Activated naive CD4-positive, alpha-beta T cell treated with anti-CD3 and anti-CD28 coated beads, Interleukin-2, amount 10 ng/mL, durations not matched to agents 7 days and 5 days (primary cell): ENCODE data around the gene FOXR1.

Experiments used
- CTCF ChIA-PET: fragments of 350-600 bp; sonication (Branson Sonifier 250); formaldehyde crosslinking; loops from one replicate; lab custom pipeline; 2021; ENCODE audit warnings: antibody characterized with exemption; lab: Charles Lee
- DNase-seq: peaks from one replicate; pipeline ENCODE4 v3.0.0-alpha.2; 2020
- H3K27ac Mint-ChIP-seq: one replicate; pipeline ENCODE4 v1.8.0; 2021; ENCODE audit warnings: mild to moderate bottlenecking, moderate library complexity, mixed read lengths
- H3K27me3 Mint-ChIP-seq: one replicate; pipeline ENCODE4 v1.8.0; 2021; ENCODE audit warnings: mild to moderate bottlenecking, mixed read lengths
- H3K36me3 Mint-ChIP-seq: one replicate; pipeline ENCODE4 v1.8.0; 2021; ENCODE audit warnings: mixed read lengths
- H3K4me1 Mint-ChIP-seq: one replicate; pipeline ENCODE4 v1.8.0; 2021; ENCODE audit warnings: mixed read lengths
- H3K4me3 Mint-ChIP-seq: one replicate; pipeline ENCODE4 v1.8.0; 2021; ENCODE audit warnings: mild to moderate bottlenecking, moderate library complexity, mixed read lengths
- H3K9me3 Mint-ChIP-seq: one replicate; pipeline ENCODE4 v1.8.0; 2021; ENCODE audit warnings: mixed read lengths

Gene FOXR1

GRCh38 chr11:119018074-119018938 is 46.7 kb downstream of the FOXR1 start, which contains the start of the genes RPS25 and TRAPPC4:
TSS of gene RPS25 (minus strand) at chr11:119018343. CDS start at chr11:119018284, 59 bp downstream.
TSS of gene TRAPPC4 (plus strand) at chr11:119018766. CDS start at chr11:119018796, 30 bp downstream.
- peak within 1 kb of the TSS; percentile 100 for H3K27ac Mint-ChIP-seq
- peak; percentile 98 for DNase-seq
- peaks cover 72% of the 10 kb centered on the region for H3K36me3 Mint-ChIP-seq
- peaks cover 58% of the 10 kb centered on the region for H3K4me1 Mint-ChIP-seq
- no peaks in the 10 kb centered on the region for H3K9me3 Mint-ChIP-seq
- CTCF ChIA-PET: interaction anchor here (0.6 to 2.0 kb wide), 3 partner anchors 21 to 38 kb away, joined by 3 to 5 read pairs (median 3); partner anchors contain the start of gene CENATAC
- H3K27me3 Mint-ChIP-seq: no peaks in the 10 kb centered on the region
- peak within 1 kb of the TSS; percentile 97 for H3K4me3 Mint-ChIP-seq

GRCh38 chr11:119019996-119020395 is 48.4 kb downstream of the FOXR1 start:
- peaks cover 70% of the 10 kb centered on the region for H3K36me3 Mint-ChIP-seq
- H3K9me3 Mint-ChIP-seq: no peaks in the 10 kb centered on the region
- CTCF ChIA-PET: interaction anchor here (0.6 to 2.0 kb wide), 4 partner anchors 8 to 111 kb away, joined by 3 to 5 read pairs (median 3); no protein-coding TSS in a partner anchor
- H3K27me3 Mint-ChIP-seq: no peaks in the 10 kb centered on the region
- peak overlapping the region; percentile 97 for H3K4me3 Mint-ChIP-seq
- peak overlapping the region; percentile 100 for H3K27ac Mint-ChIP-seq
- peaks cover 64% of the 10 kb centered on the region for H3K4me1 Mint-ChIP-seq
- no peak for DNase-seq

- no peak for DNase-seq
- no peaks in the 10 kb centered on the region for H3K9me3 Mint-ChIP-seq
- peaks cover 51% of the 10 kb centered on the region for H3K4me1 Mint-ChIP-seq
- H3K36me3 Mint-ChIP-seq: peaks cover 60% of the 10 kb centered on the region
- H3K4me3 Mint-ChIP-seq: peak overlapping the region; percentile 18
- peak overlapping the region; percentile 75 for H3K27ac Mint-ChIP-seq
- CTCF ChIA-PET: interaction anchor here (1.3 kb wide), 1 partner anchor 10 kb away, joined by 3 read pairs; no protein-coding TSS in a partner anchor
- no peaks in the 10 kb centered on the region for H3K27me3 Mint-ChIP-seq
Observed at GRCh38 chr11:119021631-119022030, 50.1 kb downstream of the FOXR1 start.

- DNase-seq: no peak
- Mint-ChIP-seq H3K9me3 (no peaks in the 10 kb centered on the region), H3K27ac (no peak overlapping the region), H3K27me3 (no peaks in the 10 kb centered on the region), H3K4me3 (no peak overlapping the region), H3K36me3 (peaks cover 45% of the 10 kb centered on the region), H3K4me1 (peaks cover 52% of the 10 kb centered on the region)
- CTCF ChIA-PET: no interaction called here
Observed at GRCh38 chr11:119023741-119024140, 52.2 kb downstream of the FOXR1 start.

- Mint-ChIP-seq H3K4me1 (peaks cover 57% of the 10 kb centered on the region), H3K27ac (peak overlapping the region; percentile 8), H3K4me3 (no peak overlapping the region), H3K36me3 (peaks cover 43% of the 10 kb centered on the region), H3K9me3 (no peaks in the 10 kb centered on the region), H3K27me3 (no peaks in the 10 kb centered on the region)
- DNase-seq: no peak
- CTCF ChIA-PET: no interaction called here
Observed at GRCh38 chr11:119024430-119025098, 53.0 kb downstream of the FOXR1 start.

GRCh38 chr11:119025099-119025473 is 53.5 kb downstream of the FOXR1 start:
- Mint-ChIP-seq H3K4me1 (peaks cover 56% of the 10 kb centered on the region), H3K9me3 (no peaks in the 10 kb centered on the region), H3K27ac (no peak overlapping the region), H3K36me3 (peaks cover 38% of the 10 kb centered on the region), H3K27me3 (no peaks in the 10 kb centered on the region), H3K4me3 (no peak overlapping the region)
- DNase-seq: no peak
- CTCF ChIA-PET: no interaction called here

GRCh38 chr11:119025541-119025940 is 54.0 kb downstream of the FOXR1 start:
- Mint-ChIP-seq H3K27me3 (no peaks in the 10 kb centered on the region), H3K9me3 (no peaks in the 10 kb centered on the region), H3K27ac (no peak overlapping the region), H3K4me3 (no peak overlapping the region), H3K4me1 (peaks cover 51% of the 10 kb centered on the region), H3K36me3 (peaks cover 34% of the 10 kb centered on the region)
- CTCF ChIA-PET: no interaction called here
- DNase-seq: no peak

- CTCF ChIA-PET: interaction anchor here (0.8 kb wide), 1 partner anchor 30 kb away, joined by 3 read pairs; no protein-coding TSS in a partner anchor
- no peak for DNase-seq
- Mint-ChIP-seq H3K27ac (no peak overlapping the region), H3K36me3 (peaks cover 33% of the 10 kb centered on the region), H3K4me3 (no peak overlapping the region), H3K27me3 (no peaks in the 10 kb centered on the region), H3K4me1 (peaks cover 49% of the 10 kb centered on the region), H3K9me3 (no peaks in the 10 kb centered on the region)
Observed at GRCh38 chr11:119025978-119026766, 54.6 kb downstream of the FOXR1 start.

GRCh38 chr11:119026970-119027369 is 55.4 kb downstream of the FOXR1 start:
- H3K36me3 Mint-ChIP-seq: peaks cover 25% of the 10 kb centered on the region
- no peak for DNase-seq

GRCh38 chr11:119027561-119028345 is 56.2 kb downstream of the FOXR1 start:
- CTCF ChIA-PET: interaction anchor here (1.2 to 1.5 kb wide), 2 partner anchors 8 to 20 kb away, joined by 3 read pairs; no protein-coding TSS in a partner anchor
- no peak for DNase-seq
- H3K4me1 Mint-ChIP-seq: peaks cover 41% of the 10 kb centered on the region
- H3K36me3 Mint-ChIP-seq: peaks cover 22% of the 10 kb centered on the region
- H3K9me3 Mint-ChIP-seq: no peaks in the 10 kb centered on the region
- no peaks in the 10 kb centered on the region for H3K27me3 Mint-ChIP-seq
- no peak overlapping the region for H3K4me3 Mint-ChIP-seq
- H3K27ac Mint-ChIP-seq: no peak overlapping the region

More at GRCh38 chr11:119026970-119027369, 55.4 kb downstream of the FOXR1 start:
- H3K4me3 Mint-ChIP-seq: no peak overlapping the region
- no peaks in the 10 kb centered on the region for H3K9me3 Mint-ChIP-seq
- CTCF ChIA-PET: interaction anchor here (0.7 to 1.2 kb wide), 3 partner anchors 21 to 170 kb away, joined by 3 read pairs; no protein-coding TSS in a partner anchor
- H3K4me1 Mint-ChIP-seq: peaks cover 44% of the 10 kb centered on the region
- H3K27ac Mint-ChIP-seq: no peak overlapping the region
- no peaks in the 10 kb centered on the region for H3K27me3 Mint-ChIP-seq

GRCh38 chr11:119028346-119029068 is 56.9 kb downstream of the FOXR1 start:
- Mint-ChIP-seq H3K27me3 (no peaks in the 10 kb centered on the region), H3K4me1 (peaks cover 36% of the 10 kb centered on the region), H3K36me3 (peaks cover 18% of the 10 kb centered on the region), H3K4me3 (peak overlapping the region; percentile 63), H3K9me3 (no peaks in the 10 kb centered on the region), H3K27ac (no peak overlapping the region)
- no peak for DNase-seq
- CTCF ChIA-PET: interaction anchor here (1.2 to 1.5 kb wide), 2 partner anchors 9 to 20 kb away, joined by 3 read pairs; no protein-coding TSS in a partner anchor

GRCh38 chr11:119029069-119029339 is 57.4 kb downstream of the FOXR1 start:
- no peak for DNase-seq
- Mint-ChIP-seq H3K36me3 (peaks cover 15% of the 10 kb centered on the region), H3K9me3 (no peaks in the 10 kb centered on the region), H3K27me3 (no peaks in the 10 kb centered on the region), H3K4me1 (peaks cover 33% of the 10 kb centered on the region), H3K27ac (peak overlapping the region; percentile 39), H3K4me3 (peak overlapping the region; percentile 63)
- CTCF ChIA-PET: no interaction called here
